ENCODE data around the gene PDHA1. TPM values are rescaled to one million over a fixed set of nuclear protein-coding genes. Genes with fewer than 3 reads are reported as not detected.

PDHA1 gene
- total and polyA plus RNA-seq, 2 of the 4 experiments (the other 2 are of a cell fraction): 53.9 to 141 TPM

DNA sequence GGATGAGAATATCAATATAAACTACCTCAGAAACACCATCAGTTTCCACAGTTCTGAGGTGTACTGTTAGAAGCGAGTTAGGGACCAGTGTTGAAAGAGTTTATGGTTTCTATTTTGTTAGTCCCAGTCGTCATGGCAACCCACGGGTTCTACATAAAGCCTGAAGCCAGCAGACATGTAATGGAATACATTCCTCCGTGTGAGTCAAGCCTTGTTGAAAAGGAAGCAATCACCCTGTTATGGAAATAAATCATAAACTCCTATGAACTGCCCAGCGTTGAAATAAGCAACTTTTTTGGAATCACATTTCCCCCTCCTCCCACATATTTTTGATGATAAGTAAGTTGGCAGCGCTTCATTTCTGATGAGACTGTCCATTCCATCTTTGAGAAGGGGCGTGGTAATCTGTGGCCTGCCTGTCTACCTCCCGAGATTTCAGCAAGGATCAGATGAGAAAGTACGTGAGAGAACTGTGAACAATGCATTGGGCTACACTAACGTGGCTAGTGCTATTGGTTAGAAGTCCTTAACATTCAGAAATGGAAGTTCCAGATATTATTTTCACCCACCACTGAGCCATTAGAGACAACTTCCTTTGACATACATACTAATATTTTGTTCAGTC lies 40.4 kb upstream of the PDHA1 start:
- H3K18ac ChIP-seq (ENCODE audit: low read depth, low read length): no peak overlapping the region
- H2BK5ac ChIP-seq (ENCODE audit: low read depth, low read length, poor library complexity, severe bottlenecking): no peak overlapping the region
- no peak overlapping the region for H2BK15ac ChIP-seq (ENCODE audit: low read depth, low read length)
- no peak overlapping the region for H2AK5ac ChIP-seq (ENCODE audit: low read depth, low read length)
- ChIA-PET CTCF (no interaction called here), POLR2A (ENCODE audit: unreplicated experiment) (no interaction called here)
- H3K36me3 ChIP-seq (ENCODE audit: control insufficient read depth, insufficient read depth, low read length): no peaks in the 10 kb centered on the region
- H4K8ac ChIP-seq (ENCODE audit: low read depth in 2 of 2, low read length in 2 of 2): no peak overlapping the region
- H3K23ac ChIP-seq (ENCODE audit: low read depth, low read length): no peak overlapping the region
- H3K9ac ChIP-seq (ENCODE audit: low read depth, low read length): no peak overlapping the region
- no peak overlapping the region for H3K4ac ChIP-seq (ENCODE audit: low read depth, low read length)
- H4K20me1 ChIP-seq (ENCODE audit: insufficient read depth, low read length): no peaks in the 10 kb centered on the region
- intact Hi-C loops (cut with micrococcal nuclease): no loop called here
- no peak overlapping the region for H3K14ac ChIP-seq (replicated peaks; ENCODE audit: low read depth, low read length)
- no peak overlapping the region for H2AFZ ChIP-seq (replicated peaks; ENCODE audit: low read length, poor library complexity)
- dilution Hi-C loops (cut with HindIII; ENCODE audit: low sequenced_read_pairs, unreplicated experiment): no loop called here
- H2BK120ac ChIP-seq (ENCODE audit: low read depth, low read length): no peak overlapping the region
- no peak overlapping the region for H2BK20ac ChIP-seq (ENCODE audit: low read depth, low read length)
- H3K9me1 ChIP-seq (ENCODE audit: insufficient read depth, low read length): no peaks in the 10 kb centered on the region
- ATAC-seq (ENCODE audit: low read depth) (no peak), DNase-seq (peak; percentile 45)
- H3K56ac ChIP-seq (ENCODE audit: extremely low read depth, insufficient read depth, low read length): no peak overlapping the region
- in situ Hi-C loops (cut with MboI; ENCODE audit: low sequenced_read_pairs): no loop called here
- TF ChIP-seq CEBPB (IDR thresholded peaks at IDR 0.05; ENCODE audit: low read depth, low read length) (no peak), NFE2L2 (IDR thresholded peaks at IDR 0.05; ENCODE audit: low read depth, low read length) (no peak), POLR2A (IDR thresholded peaks at IDR 0.05; ENCODE audit: low read depth, low read length) (no peak), MXI1 (IDR thresholded peaks at IDR 0.05; ENCODE audit: borderline replicate concordance, low read depth, low read length) (no peak), RFX5 (IDR thresholded peaks at IDR 0.05; ENCODE audit: low read depth, low read length) (no peak)
- no peaks in the 10 kb centered on the region for H3K27me3 ChIP-seq (ENCODE audit: control insufficient read depth, insufficient read depth, low read length)
- H3K79me1 ChIP-seq (ENCODE audit: low read depth in 1 of 2, low read length in 2 of 2): no peaks in the 10 kb centered on the region
- H3K27ac ChIP-seq (ENCODE audit: insufficient read depth, low read length): no peak overlapping the region
- no peaks in the 10 kb centered on the region for H3K9me3 ChIP-seq (ENCODE audit: control insufficient read depth, insufficient read depth, low read length)
- H3K4me1 ChIP-seq (ENCODE audit: control insufficient read depth, insufficient read depth, low read length): no peaks in the 10 kb centered on the region
- no peak overlapping the region for H4K5ac ChIP-seq (ENCODE audit: low read depth, low read length)
- BruUV-seq (replicated peaks): no TSS peak
- H2AK9ac ChIP-seq (replicated peaks; ENCODE audit: low read depth, low read length, poor library complexity): no peak overlapping the region
- 38% methylated on average over 3 of the region's 10 CpGs; no CpG with 5 or more reads in 1 of the 2 experiments for WGBS, 2 experiments (ENCODE audit: extremely low coverage in 2 of 2, insufficient read length in 1 of 2)
- no peak overlapping the region for H4K91ac ChIP-seq (ENCODE audit: insufficient read depth, low read depth, low read length)
- no peak overlapping the region for H3K4me3 ChIP-seq (ENCODE audit: insufficient read depth, low read depth, low read length)
- H3K4me2 ChIP-seq (ENCODE audit: low read depth, low read length): no peak overlapping the region

Measured in IMR-90 (cell line).